IMR-90 (cell line): Measurements from ENCODE around the gene GPRIN2. TPM values are rescaled to one million over a fixed set of nuclear protein-coding genes. Genes with fewer than 3 reads are reported as not detected.

Experiments used
- ATAC-seq: fragments of 200-7000 bp; cut with Tn5 transposase; 2 replicates; pipeline ENCODE4 v1.9.1; 2020; ENCODE audit warnings: low read depth, mild to moderate bottlenecking, moderate library complexity
- BruUV-seq: library from RNA; stranded (reverse); fragments of 400-500 nt; replicated peaks from 2 replicates; lab custom pipeline; 2021; lab: Mats Ljungman, UMichigan
- CTCF ChIA-PET: fragments of 300-600 bp; formaldehyde crosslinking; extraction: SDS; loops from one replicate; lab custom pipeline; 2021; ENCODE audit warnings: antibody characterized with exemption; lab: Yijun Ruan, JAX
- POLR2A ChIA-PET: fragments of 300-600 bp; sonication (Branson Sonifier 250); formaldehyde crosslinking; loops from one replicate; lab custom pipeline; 2022; ENCODE audit warnings: antibody characterized with exemption; ENCODE audit not compliant: unreplicated experiment; lab: Charles Lee
- DNase-seq: peaks from one replicate; pipeline ENCODE4 v3.0.0; 2013
- H2AFZ ChIP-seq: replicated peaks from 2 replicates; pipeline ENCODE3; 2013; ENCODE audit warnings: low read length, mild to moderate bottlenecking; ENCODE audit not compliant: poor library complexity
- H2AK5ac ChIP-seq: 2 replicates; pipeline ENCODE4 v1.6.1; 2013; ENCODE audit warnings: low read depth, low read length, inconsistent platforms
- H2AK9ac ChIP-seq: replicated peaks from 2 replicates; pipeline ENCODE3; 2013; ENCODE audit warnings: mild to moderate bottlenecking, low read depth, low read length, moderate library complexity; ENCODE audit not compliant: poor library complexity
- H2BK120ac ChIP-seq: 2 replicates; pipeline ENCODE4 v1.6.1; 2013; ENCODE audit warnings: low read depth, low read length, inconsistent platforms
- H2BK15ac ChIP-seq: 3 replicates; pipeline ENCODE4 v1.6.1; 2013; ENCODE audit warnings: low read depth, low read length, inconsistent platforms
- H2BK20ac ChIP-seq: 2 replicates; pipeline ENCODE4 v1.6.1; 2013; ENCODE audit warnings: low read depth, mild to moderate bottlenecking, inconsistent platforms, low read length, moderate library complexity
- H2BK5ac ChIP-seq: 2 replicates; pipeline ENCODE4 v1.6.1; 2013; ENCODE audit warnings: mild to moderate bottlenecking, low read depth, low read length, inconsistent platforms; ENCODE audit not compliant: poor library complexity, severe bottlenecking
- H3K14ac ChIP-seq: replicated peaks from 2 replicates; pipeline ENCODE4 v1.6.1; 2013; ENCODE audit warnings: low read depth, low read length, inconsistent platforms
- H3K18ac ChIP-seq: 2 replicates; pipeline ENCODE4 v1.6.1; 2013; ENCODE audit warnings: low read depth, low read length, control low read depth
- H3K23ac ChIP-seq: 2 replicates; pipeline ENCODE4 v1.6.1; 2013; ENCODE audit warnings: low read depth, low read length, inconsistent platforms
- H3K27ac ChIP-seq: 2 replicates; pipeline ENCODE4 v1.5.1; 2013; ENCODE audit warnings: mild to moderate bottlenecking, control low read depth, low read length; ENCODE audit not compliant: insufficient read depth
- H3K27me3 ChIP-seq: 2 replicates; pipeline ENCODE4 v1.6.1; 2013; ENCODE audit warnings: low read length; ENCODE audit not compliant: control insufficient read depth, insufficient read depth
- H3K36me3 ChIP-seq: 2 replicates; pipeline ENCODE4 v1.6.1; 2013; ENCODE audit warnings: low read length, mixed read lengths; ENCODE audit not compliant: control insufficient read depth, insufficient read depth
- H3K4ac ChIP-seq: 2 replicates; pipeline ENCODE4 v1.6.1; 2013; ENCODE audit warnings: low read depth, low read length, inconsistent platforms
- H3K4me1 ChIP-seq: 2 replicates; pipeline ENCODE4 v1.6.1; 2013; ENCODE audit warnings: low read length, mixed read lengths; ENCODE audit not compliant: control insufficient read depth, insufficient read depth
- H3K4me2 ChIP-seq: 2 replicates; pipeline ENCODE4 v1.6.1; 2013; ENCODE audit warnings: low read depth, mild to moderate bottlenecking, control low read depth, low read length, moderate library complexity
- H3K4me3 ChIP-seq: 2 replicates; pipeline ENCODE4 v1.5.1; 2013; ENCODE audit warnings: low read depth, mild to moderate bottlenecking, control low read depth, low read length, moderate library complexity; ENCODE audit not compliant: insufficient read depth
- H3K56ac ChIP-seq: 2 replicates; pipeline ENCODE4 v1.6.1; 2013; ENCODE audit warnings: low read length, inconsistent platforms; ENCODE audit not compliant: insufficient read depth; ENCODE audit errors: extremely low read depth
- H3K79me1 ChIP-seq, 2 experiments: 2 replicates each; pipeline ENCODE4 v1.6.1; 2013; ENCODE audit warnings: low read length in 2 of 2, inconsistent platforms in 1 of 2, low read depth in 1 of 2
- H3K9ac ChIP-seq: 2 replicates; pipeline ENCODE4 v1.6.1; 2013; ENCODE audit warnings: low read depth, low read length, control low read depth
- H3K9me1 ChIP-seq: 2 replicates; pipeline ENCODE4 v1.6.1; 2013; ENCODE audit warnings: low read length, inconsistent platforms; ENCODE audit not compliant: insufficient read depth
- H3K9me3 ChIP-seq: 2 replicates; pipeline ENCODE4 v1.6.1; 2013; ENCODE audit warnings: low read length; ENCODE audit not compliant: control insufficient read depth, insufficient read depth
- H4K20me1 ChIP-seq: 2 replicates; pipeline ENCODE4 v1.6.1; 2013; ENCODE audit warnings: low read length, inconsistent platforms; ENCODE audit not compliant: insufficient read depth
- H4K5ac ChIP-seq: 2 replicates; pipeline ENCODE4 v1.6.1; 2013; ENCODE audit warnings: mild to moderate bottlenecking, low read depth, low read length, control low read depth
- H4K8ac ChIP-seq, 2 experiments: 2 replicates each; pipeline ENCODE4 v1.6.1; 2013; ENCODE audit warnings: low read depth in 2 of 2, low read length in 2 of 2, control low read depth in 1 of 2, inconsistent platforms in 1 of 2
- H4K91ac ChIP-seq: 2 replicates; pipeline ENCODE4 v1.6.1; 2013; ENCODE audit warnings: low read depth, low read length, inconsistent platforms; ENCODE audit not compliant: insufficient read depth
- WGBS, 2 experiments: methylation state at CpG; one replicate each; pipeline versions ENCODE4 v1.1.5 to v1.1.7; 2013; ENCODE audit warnings: missing lambda C conversion rate in 2 of 2; ENCODE audit not compliant: insufficient read length in 1 of 2; ENCODE audit errors: extremely low coverage in 2 of 2; 5-methylcytosine and 5-hydroxymethylcytosine counted together
- dilution Hi-C: fragments of 300-500 bp; cut with HindIII; formaldehyde crosslinking; loops from one replicate; pipeline ENCODE4 v1.14.3; 2018; ENCODE audit warnings: low sequenced_read_pairs; ENCODE audit not compliant: unreplicated experiment
- in situ Hi-C: fragments of 300-500 bp; cut with MboI; formaldehyde crosslinking; loops from 3 replicates; pipeline ENCODE4 v1.14.3; 2019; ENCODE audit warnings: low sequenced_read_pairs, inconsistent platforms, mixed read lengths
- intact Hi-C: fragments of 100-400 bp; cut with micrococcal nuclease; formaldehyde crosslinking; loops from 2 replicates; pipeline ENCODE4 v1.10.0; 2022
- polyA plus RNA-seq, 3 experiments: library from polyadenylated mRNA; depleted of rRNA; stranded (reverse); fragments of >200 nt; gene quantifications; 2 replicates each; pipeline ENCODE4 v1.2.3, GENCODE V29; 2012; ENCODE audit warnings: low replicate concordance in 1 of 3
- total RNA-seq: library from RNA; depleted of rRNA; stranded (reverse); fragments of >200 nt; gene quantifications from 2 replicates; pipeline ENCODE4 v1.2.3, GENCODE V29; 2012
- TF ChIP-seq, protein P1 (sequence below): fragments of 150-350 bp; IDR thresholded peaks from 2 replicates; pipeline ENCODE4 v1.6.1; 2017; ENCODE audit warnings: mild to moderate bottlenecking, antibody characterized with exemption, low read length, low read depth

GPRIN2 gene
- total and polyA plus RNA-seq, 2 of the 4 experiments (the other 2 are of a cell fraction): under 0.01 TPM; not detected in 1

GRCh38 chr10:46542567-46543465 is 13.6 kb downstream of the GPRIN2 start:
- no TSS peak for BruUV-seq
- H3K27me3 ChIP-seq: peaks cover 2% of the 10 kb centered on the region
- no peak overlapping the region for H3K14ac ChIP-seq
- peaks cover 16% of the 10 kb centered on the region for H3K4me1 ChIP-seq
- 0 out of 4 replicates have a peak, but pooled peaks cover 0 to 3% of the 10 kb centered on the region in 2 experiments for H3K79me1 ChIP-seq
- peak overlapping the region; percentile 15; the same call in 1 of the 2 replicates for H2BK20ac ChIP-seq
- dilution Hi-C loops (no loop called here), intact Hi-C loops (no loop called here), in situ Hi-C loops (loop anchor here (25.0 kb wide), 2 partner anchors 869 to 1556 kb away; partner anchors contain the start of gene DEPP1)
- ChIA-PET CTCF (no interaction called here), POLR2A (no interaction called here)
- H2BK15ac ChIP-seq: no peak overlapping the region
- H3K56ac ChIP-seq: no peak overlapping the region
- ATAC-seq (no peak), DNase-seq (no peak)
- no peak overlapping the region for H3K4me2 ChIP-seq
- H3K9me1 ChIP-seq: peaks cover 17% of the 10 kb centered on the region; the same call in 1 of the 2 replicates
- no peak overlapping the region for H2AFZ ChIP-seq
- no peak overlapping the region for H2BK5ac ChIP-seq
- no peak overlapping the region for H3K4me3 ChIP-seq
- H3K4ac ChIP-seq: peak overlapping the region; percentile 38; the same call in 1 of the 2 replicates
- TF ChIP-seq, protein P1, sequence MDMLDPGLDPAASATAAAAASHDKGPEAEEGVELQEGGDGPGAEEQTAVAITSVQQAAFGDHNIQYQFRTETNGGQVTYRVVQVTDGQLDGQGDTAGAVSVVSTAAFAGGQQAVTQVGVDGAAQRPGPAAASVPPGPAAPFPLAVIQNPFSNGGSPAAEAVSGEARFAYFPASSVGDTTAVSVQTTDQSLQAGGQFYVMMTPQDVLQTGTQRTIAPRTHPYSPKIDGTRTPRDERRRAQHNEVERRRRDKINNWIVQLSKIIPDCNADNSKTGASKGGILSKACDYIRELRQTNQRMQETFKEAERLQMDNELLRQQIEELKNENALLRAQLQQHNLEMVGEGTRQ: no peak
- H3K9ac ChIP-seq: no peak overlapping the region
- H3K27ac ChIP-seq: no peak overlapping the region
- 89% methylated on average over 5 of the region's 7 CpGs; no CpG with 5 or more reads in 1 of the 2 experiments for WGBS, 2 experiments
- H3K36me3 ChIP-seq: no peaks in the 10 kb centered on the region
- peak overlapping the region in 1 of 2 experiments; percentile 5; a peak in 1 of 4 replicates for H4K8ac ChIP-seq
- H3K18ac ChIP-seq: no peak overlapping the region
- no peak overlapping the region for H4K5ac ChIP-seq
- H3K9me3 ChIP-seq: no peaks in the 10 kb centered on the region
- 0 out of 2 replicates have a peak overlapping the region, but pooled peaks have one; percentile 8 for H2AK5ac ChIP-seq
- H2BK120ac ChIP-seq: peak overlapping the region; percentile 48
- H4K91ac ChIP-seq: peak overlapping the region; percentile 46; the same call in 1 of the 2 replicates
- H2AK9ac ChIP-seq: peak overlapping the region; percentile 20
- no peaks in the 10 kb centered on the region for H4K20me1 ChIP-seq
- no peak overlapping the region for H3K23ac ChIP-seq
